Suprapubic skin (tissue), 4 donors: ENCODE measurements around the gene LHFPL6. TPM values are rescaled to one million over a fixed set of nuclear protein-coding genes. Genes with fewer than 3 reads are reported as not detected.

ENCODE experiments used
- DNase-seq, 2 donors: peaks; one replicate each; pipeline ENCODE4 v3.0.0-alpha.2; 2019; ENCODE audit warnings: low spot score in 2 of 2
- H3K27ac ChIP-seq: fragments of 200-600 bp; sonication (generic); one replicate; pipeline ENCODE4 v1.5.1; 2019
- H3K27me3 ChIP-seq: fragments of 200-600 bp; sonication (generic); one replicate; pipeline ENCODE4 v1.5.1; 2019
- H3K36me3 ChIP-seq: fragments of 200-600 bp; sonication (generic); one replicate; pipeline ENCODE4 v1.5.1; 2019
- H3K4me1 ChIP-seq: fragments of 200-600 bp; sonication (generic); one replicate; pipeline ENCODE4 v1.5.1; 2019
- H3K4me3 ChIP-seq: fragments of 200-600 bp; sonication (generic); one replicate; pipeline ENCODE4 v1.5.1; 2019; ENCODE audit warnings: mild to moderate bottlenecking
- H3K9me3 ChIP-seq: fragments of 200-600 bp; sonication (generic); one replicate; pipeline ENCODE4 v1.5.1; 2019
- CTCF ChIP-seq, 2 donors: fragments of 200-600 bp in 1 of 2; fragments of 450-650 bp in 1 of 2; sonication (generic) in 1 of 2; IDR thresholded peaks; one replicate each; pipeline ENCODE4 v1.5.1; 2016 to 2019; ENCODE audit warnings: antibody characterized with exemption in 2 of 2, mild to moderate bottlenecking in 1 of 2, moderate library complexity in 1 of 2
- EP300 ChIP-seq: sonication (generic); formaldehyde crosslinking; IDR thresholded peaks from one replicate; pipeline ENCODE4 v1.6.1; 2017; ENCODE audit warnings: antibody characterized with exemption
- POLR2A ChIP-seq, 2 donors: fragments of 450-650 bp; IDR thresholded peaks; one replicate each; pipeline ENCODE4 v1.6.1; 2017; ENCODE audit warnings: antibody characterized with exemption in 2 of 2, mild to moderate bottlenecking in 2 of 2, moderate library complexity in 2 of 2
- POLR2AphosphoS5 ChIP-seq, 3 donors: sonication (generic); formaldehyde crosslinking; IDR thresholded peaks; one replicate each; pipeline ENCODE4 v1.6.1; 2017; ENCODE audit warnings: antibody characterized with exemption in 3 of 3
- WGBS: methylation state at CpG from one replicate; pipeline ENCODE4 v1.1.5; 2018; 5-methylcytosine and 5-hydroxymethylcytosine counted together
- total RNA-seq, 4 donors: library from RNA; depleted of rRNA; stranded (reverse); fragments of >200 nt; gene quantifications; one replicate each; pipeline ENCODE4 v1.1.0, GENCODE V29; 2016

The LHFPL6 gene
- total RNA-seq, 4 donors from 2014 or later: 10.6 to 21.0 (median 15.6) TPM

GRCh38 chr13:39297023-39297422, 306.0 kb downstream of the LHFPL6 start:
- H3K4me3 ChIP-seq: no peak overlapping the region
- H3K36me3 ChIP-seq: no peaks in the 10 kb centered on the region
- no peak for DNase-seq
- no peaks in the 10 kb centered on the region for H3K4me1 ChIP-seq
- H3K27ac ChIP-seq: peak overlapping the region; percentile 33
- 74% methylated on average over 1 of the region's 1 CpG for WGBS
- H3K27me3 ChIP-seq: no peaks in the 10 kb centered on the region
- TF ChIP-seq EP300: no peak
- TF ChIP-seq POLR2A (IDR thresholded peaks at IDR 0.05): no peak
- TF ChIP-seq CTCF (IDR thresholded peaks at IDR 0.05): no peak
- TF ChIP-seq POLR2AphosphoS5 (IDR thresholded peaks at IDR 0.05): no peak
- H3K9me3 ChIP-seq: peaks cover 5% of the 10 kb centered on the region

GRCh38 chr13:39296193-39296592, 306.8 kb downstream of the LHFPL6 start:
- no peaks in the 10 kb centered on the region for H3K36me3 ChIP-seq
- 47% methylated on average over 2 of the region's 2 CpGs for WGBS

More at GRCh38 chr13:39296193-39296592, 306.8 kb downstream of the LHFPL6 start:
- TF ChIP-seq CTCF (IDR thresholded peaks at IDR 0.05): no peak
- no peak for TF ChIP-seq POLR2AphosphoS5 (IDR thresholded peaks at IDR 0.05)
- TF ChIP-seq POLR2A (IDR thresholded peaks at IDR 0.05): no peak
- no peak for TF ChIP-seq EP300
- no peak for DNase-seq
- Histone ChIP-seq H3K4me1 (no peaks in the 10 kb centered on the region), H3K27me3 (no peaks in the 10 kb centered on the region), H3K4me3 (no peak overlapping the region), H3K27ac (no peak overlapping the region), H3K9me3 (peaks cover 5% of the 10 kb centered on the region)

Other genes with a start within 250 kb of the LHFPL6 start
- gene COG6, start 52.5 kb upstream of the LHFPL6 start, total RNA-seq: 10 to 100 TPM; 14.8 to 28.2 (median 22.9) TPM